Upper lobe of left lung (tissue), 6 donors: ENCODE data around the gene VLDLR. TPM values are rescaled to one million over a fixed set of nuclear protein-coding genes. Genes with fewer than 3 reads are reported as not detected.
A peak's percentile ranks its signal among the peaks of the same experiment; 100 is the strongest.

Source experiments
- ATAC-seq, 2 donors: fragments of 200-7000 bp; cut with Tn5 transposase; one replicate each; pipeline ENCODE4 v1.9.1; 2022; ENCODE audit warnings: mild to moderate bottlenecking in 2 of 2, moderate library complexity in 2 of 2; ENCODE audit not compliant: low FRiP score in 2 of 2
- DNase-seq, 2 donors: peaks; one replicate each; pipeline ENCODE4 v3.0.0-alpha.2; 2019 to 2020
- H3K27ac ChIP-seq, 4 donors: fragments of 200-600 bp; sonication (generic); one replicate each; pipeline ENCODE4 v1.5.1; 2016 to 2019
- H3K27me3 ChIP-seq, 4 donors: fragments of 200-600 bp; sonication (generic); one replicate each; pipeline ENCODE4 v1.5.1; 2017 to 2019
- H3K36me3 ChIP-seq, 4 donors: fragments of 200-600 bp; sonication (generic); one replicate each; pipeline ENCODE4 v1.5.1; 2016 to 2019
- H3K4me1 ChIP-seq, 4 donors: fragments of 200-600 bp; sonication (generic); one replicate each; pipeline ENCODE4 v1.5.1; 2018 to 2019
- H3K4me3 ChIP-seq, 4 donors: fragments of 200-600 bp; sonication (generic); one replicate each; pipeline ENCODE4 v1.5.1; 2017 to 2019; ENCODE audit warnings: mild to moderate bottlenecking in 2 of 4, moderate library complexity in 1 of 4
- H3K9me3 ChIP-seq, 4 donors: fragments of 200-600 bp; sonication (generic); one replicate each; pipeline ENCODE4 v1.5.1; 2018 to 2019
- CTCF ChIP-seq, 6 experiments: fragments of 450-650 bp in 4 of 6; fragments of 200-600 bp in 2 of 6; sonication (generic) in 2 of 6; IDR thresholded peaks; one replicate each; pipeline ENCODE4 v1.5.1; 2016 to 2019; ENCODE audit warnings: antibody characterized with exemption in 6 of 6
- EP300 ChIP-seq, 4 donors: sonication (generic); formaldehyde crosslinking; IDR thresholded peaks; one replicate each; pipeline ENCODE4 v1.5.1; 2017; ENCODE audit warnings: antibody characterized with exemption in 4 of 4, control low read depth in 2 of 4
- POLR2A ChIP-seq, 4 donors: fragments of 450-650 bp; IDR thresholded peaks; one replicate each; pipeline ENCODE4 v1.5.1; 2016 to 2017; ENCODE audit warnings: antibody characterized with exemption in 4 of 4, mild to moderate bottlenecking in 2 of 4
- POLR2AphosphoS5 ChIP-seq, 2 donors: sonication (generic); formaldehyde crosslinking; IDR thresholded peaks; one replicate each; pipeline ENCODE4 v1.5.1; 2017; ENCODE audit warnings: antibody characterized with exemption in 2 of 2
- WGBS, 2 donors: methylation state at CpG; one replicate each; pipeline ENCODE4 v1.1.5; 2017 to 2018; 5-methylcytosine and 5-hydroxymethylcytosine counted together
- total RNA-seq, 6 donors: library from RNA; depleted of rRNA in 4 of 6; stranded (reverse); fragments of >200 nt in 4 of 6; gene quantifications; one replicate each; pipeline versions ENCODE4 v1.1.0 to v1.2.1, GENCODE V29; 2016 to 2021
- donor health status: DM: no; HTN: no; CAD: no; lungs with moderate emphysema.
- donor health status: DM: no; HTN: yes; CAD: no; lungs with severe emphysema.

The VLDLR gene
- total RNA-seq, 6 donors from 2014 or later: 3.1 to 25.3 (median 11.9) TPM

GRCh38 chr9:2624051-2624682 lies 2.6 kb downstream of the VLDLR start:
- H3K36me3 ChIP-seq: no peaks in the 10 kb centered on the region
- no peak for DNase-seq
- WGBS, 2 donors: 43 to 94% methylated on average over 1 of the region's 1 CpG
- TF ChIP-seq POLR2AphosphoS5 (IDR thresholded peaks at IDR 0.05) (no peak), EP300 (IDR thresholded peaks at IDR 0.05) (no peak), CTCF (IDR thresholded peaks at IDR 0.05) (no peak), POLR2A (IDR thresholded peaks at IDR 0.05) (no peak)
- peak overlapping the region; percentile 82 to 88 (median 86) for H3K27ac ChIP-seq
- peaks cover 22 to 45% (median 25%) of the 10 kb centered on the region in 4 donors for H3K4me1 ChIP-seq
- H3K27me3 ChIP-seq: peaks cover 0 to 8% (median 1%) of the 10 kb centered on the region in 4 donors
- peak overlapping the region in 1 of 4 donors; percentile 67 for H3K4me3 ChIP-seq
- no peak for ATAC-seq
- no peaks in the 10 kb centered on the region for H3K9me3 ChIP-seq

GRCh38 chr9:2625427-2625826 lies 3.8 kb downstream of the VLDLR start:
- ATAC-seq: no peak

GRCh38 chr9:2628919-2629318 lies 7.3 kb downstream of the VLDLR start:
- Histone ChIP-seq H3K27ac (no peak overlapping the region), H3K4me3 (no peak overlapping the region), H3K9me3 (no peaks in the 10 kb centered on the region), H3K4me1 (peaks cover under 1 to 14% (median 5%) of the 10 kb centered on the region in 4 donors), H3K36me3 (no peaks in the 10 kb centered on the region), H3K27me3 (no peaks in the 10 kb centered on the region)
- no peak for TF ChIP-seq POLR2AphosphoS5 (IDR thresholded peaks at IDR 0.05)
- no peak for DNase-seq
- ATAC-seq: no peak
- 80 to 86% methylated on average over 5 of the region's 5 CpGs for WGBS, 2 donors

More at GRCh38 chr9:2625427-2625826, 3.8 kb downstream of the VLDLR start:
- Histone ChIP-seq H3K27ac (no peak overlapping the region), H3K4me3 (no peak overlapping the region), H3K36me3 (no peaks in the 10 kb centered on the region), H3K4me1 (peaks cover 22 to 45% (median 27%) of the 10 kb centered on the region in 4 donors), H3K9me3 (no peaks in the 10 kb centered on the region), H3K27me3 (peaks cover 0 to 8% (median 1%) of the 10 kb centered on the region in 4 donors)
- TF ChIP-seq CTCF (IDR thresholded peaks at IDR 0.05) (no peak), POLR2A (IDR thresholded peaks at IDR 0.05) (no peak), POLR2AphosphoS5 (IDR thresholded peaks at IDR 0.05) (no peak)
- no peak for DNase-seq
- 92 to 96% methylated on average over 4 of the region's 4 CpGs for WGBS, 2 donors

- H3K4me3 ChIP-seq: no peak overlapping the region
- no peaks in the 10 kb centered on the region for H3K9me3 ChIP-seq
- H3K4me1 ChIP-seq: peaks cover 0 to 5% (median 2%) of the 10 kb centered on the region in 4 donors
- no peaks in the 10 kb centered on the region for H3K36me3 ChIP-seq
- peak overlapping the region in 2 of 4 donors; percentile 8 to 40 for H3K27ac ChIP-seq
- TF ChIP-seq POLR2AphosphoS5 (IDR thresholded peaks at IDR 0.05): no peak
- no peak for TF ChIP-seq EP300 (IDR thresholded peaks at IDR 0.05)
- TF ChIP-seq POLR2A (IDR thresholded peaks at IDR 0.05): no peak
- no peak for TF ChIP-seq CTCF (IDR thresholded peaks at IDR 0.05)
- WGBS, 2 donors: 72 to 75% methylated on average over 2 of the region's 2 CpGs
- ATAC-seq (no peak), DNase-seq (no peak)
- H3K27me3 ChIP-seq: no peaks in the 10 kb centered on the region
Observed at GRCh38 chr9:2630158-2630557, 8.6 kb downstream of the VLDLR start.

DNA sequence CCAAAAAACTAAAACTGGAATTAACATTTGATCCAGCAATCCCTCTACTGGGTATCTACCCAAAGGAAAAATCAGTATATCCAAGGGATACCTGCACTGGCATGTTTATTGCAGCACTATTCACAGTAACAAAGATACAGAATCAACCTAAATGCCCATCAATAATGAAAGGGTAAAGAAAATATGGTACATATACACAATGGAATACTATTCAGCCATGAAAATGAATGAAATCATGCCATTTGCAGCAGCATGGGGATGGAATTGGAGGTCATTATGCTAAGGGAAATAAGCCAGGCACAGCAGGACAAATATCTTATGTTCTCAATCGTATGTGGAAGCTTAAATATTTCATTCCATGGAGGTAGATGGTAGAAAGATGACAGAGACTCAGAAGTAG lies 9.7 kb downstream of the VLDLR start:
- H3K36me3 ChIP-seq: no peaks in the 10 kb centered on the region
- peaks cover 0 to 5% (median 2%) of the 10 kb centered on the region in 4 donors for H3K4me1 ChIP-seq
- no peak overlapping the region for H3K27ac ChIP-seq
- ATAC-seq (no peak), DNase-seq (no peak)
- TF ChIP-seq EP300 (IDR thresholded peaks at IDR 0.05): no peak
- no peak for TF ChIP-seq POLR2AphosphoS5 (IDR thresholded peaks at IDR 0.05)
- no peak for TF ChIP-seq POLR2A (IDR thresholded peaks at IDR 0.05)
- no peak for TF ChIP-seq CTCF (IDR thresholded peaks at IDR 0.05)
- no peaks in the 10 kb centered on the region for H3K9me3 ChIP-seq
- WGBS, 2 donors: 78 to 94% methylated on average over 1 of the region's 1 CpG
- H3K27me3 ChIP-seq: no peaks in the 10 kb centered on the region
- no peak overlapping the region for H3K4me3 ChIP-seq
